Ovary (tissue), 9 donors: ENCODE data around the gene ACER2. TPM values are rescaled to one million over a fixed set of nuclear protein-coding genes. Genes with fewer than 3 reads are reported as not detected.

Source experiments
- DNase-seq, 5 donors: peaks; one replicate each; pipeline ENCODE4 v3.0.0-alpha.2; 2019 to 2020
- H3K27ac ChIP-seq, 2 donors: fragments of 200-600 bp; one replicate each; pipeline versions ENCODE4 v1.5.1 to v1.8.0; 2019 to 2022
- H3K27me3 ChIP-seq: fragments of 200-600 bp; one replicate; pipeline ENCODE4 v1.8.0; 2022
- H3K36me3 ChIP-seq: fragments of 200-600 bp; sonication (generic); one replicate; pipeline ENCODE4 v1.5.1; 2019
- H3K4me1 ChIP-seq: one replicate; pipeline ENCODE4 v1.8.1; 2013; ENCODE audit warnings: mild to moderate bottlenecking, moderate library complexity; ENCODE audit not compliant: insufficient read depth
- H3K4me3 ChIP-seq: fragments of 200-600 bp; sonication (generic); one replicate; pipeline ENCODE4 v1.5.1; 2017
- H3K9me3 ChIP-seq, 2 donors: fragments of 200-600 bp in 1 of 2; sonication (generic) in 1 of 2; one replicate each; pipeline versions ENCODE4 v1.5.1 to v1.8.1; 2013 to 2019; ENCODE audit warnings: mild to moderate bottlenecking in 1 of 2, moderate library complexity in 1 of 2
- EP300 ChIP-seq: sonication (generic); formaldehyde crosslinking; IDR thresholded peaks from one replicate; pipeline ENCODE4 v1.6.1; 2017; ENCODE audit warnings: antibody characterized with exemption
- POLR2A ChIP-seq: fragments of 450-650 bp; IDR thresholded peaks from one replicate; pipeline ENCODE4 v1.6.1; 2017; ENCODE audit warnings: antibody characterized with exemption, mild to moderate bottlenecking, moderate library complexity
- WGBS, 3 donors: extraction: QIAGEN DNeasy Blood & Tissue Kit in 1 of 3; methylation state at CpG; one replicate each; pipeline versions ENCODE4 v1.1.5 to v1.1.7; 2013 to 2017; 5-methylcytosine and 5-hydroxymethylcytosine counted together
- intact Hi-C, 4 donors: fragments of 100-400 bp; cut with DNase I; formaldehyde crosslinking; loops; one replicate each; pipeline versions ENCODE4 v1.11.0 to v1.15.1; 2022 to 2023
- polyA plus RNA-seq, 2 donors: library from polyadenylated mRNA; stranded (reverse); fragments of 200-250 nt in 1 of 2; fragments of 350-450 nt in 1 of 2; fragmentation: Illumina TruSeq in 1 of 2; extraction: RNeasy Lipid Tissue Mini Kit (QIAGEN cat#74804) in 1 of 2; gene quantifications; one replicate each; pipeline ENCODE4 v1.2.3, GENCODE V29; 2013 to 2014
- total RNA-seq, 7 donors: library from RNA; depleted of rRNA in 2 of 7; stranded (reverse); fragments of >200 nt in 2 of 7; fragmentation: NEBNext Ultra II Directional in 3 of 7; extraction: Animal tissue kit (Norgen Biotek cat#: 25700) in 3 of 7; gene quantifications; one replicate each; pipeline versions ENCODE4 v1.1.0 to v1.2.4, GENCODE V29; 2016 to 2023
- TF ChIP-seq, protein P1 (sequence below), 3 donors: fragments of 450-650 bp in 2 of 3; fragments of 200-600 bp in 1 of 3; IDR thresholded peaks; one replicate each; pipeline versions ENCODE4 v1.5.1 to v1.8.0; 2016 to 2022; ENCODE audit warnings: antibody characterized with exemption in 3 of 3, mild to moderate bottlenecking in 1 of 3
- donor health status: DM: no; HTN: no; CAD: no; lungs with moderate emphysema.
- donor health status: DM: no; HTN: no; CAD: no.
- donor health status: Bipolar disorder and iron deficiency.
- donor health status: DM: yes; HTN: yes; CAD: no.
- donor health status: DM: no; HTN: no; CAD: no.
- donor health status: DM: yes; HTN: yes; CAD: no.

Gene ACER2
- total and polyA plus RNA-seq, 9 donors = 0.80 to 10.0 (median 3.0) TPM

DNA sequence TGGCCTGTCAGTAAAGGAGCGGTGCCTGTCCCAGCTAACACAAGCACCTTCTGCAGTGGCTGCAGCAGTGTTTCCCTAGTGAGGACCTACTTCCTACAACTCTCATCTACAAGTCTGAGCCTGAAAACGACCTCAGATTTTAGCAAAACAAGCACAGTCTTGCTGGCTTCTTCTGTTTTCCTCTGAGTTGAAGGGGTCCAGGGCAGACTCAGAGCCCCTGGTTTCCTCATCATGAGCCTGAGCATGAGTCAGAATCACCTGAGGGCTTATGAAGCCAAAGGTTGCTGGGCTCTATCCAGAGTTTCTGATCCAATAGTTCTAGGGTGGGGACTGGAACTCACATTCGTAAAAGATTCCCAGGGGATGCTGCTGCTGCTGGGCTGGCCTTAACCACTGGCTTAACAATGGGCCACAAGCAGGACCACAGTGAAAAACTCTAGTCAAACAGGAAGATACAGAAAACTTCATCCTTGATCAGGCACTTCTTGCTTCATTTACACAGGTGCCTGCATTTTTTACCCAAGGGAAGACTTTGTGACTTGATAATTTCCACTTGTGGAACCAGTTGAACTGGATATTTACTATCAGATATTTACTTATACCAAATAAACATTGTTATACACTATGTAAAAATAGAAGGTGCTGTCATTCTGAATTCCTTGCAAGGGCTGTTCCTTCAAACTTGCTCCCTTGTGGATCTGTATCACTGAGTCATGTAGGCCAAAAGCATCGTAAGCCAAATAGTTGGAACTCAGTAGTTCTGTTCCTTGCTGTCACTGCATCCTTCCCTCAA is 4.3 kb upstream of the ACER2 start:
- Histone ChIP-seq H3K27ac (no peak overlapping the region), H3K27me3 (no peaks in the 10 kb centered on the region), H3K36me3 (no peaks in the 10 kb centered on the region), H3K4me3 (no peak overlapping the region), H3K4me1 (no peaks in the 10 kb centered on the region), H3K9me3 (peaks cover 0 to 3% of the 10 kb centered on the region in 2 donors)
- TF ChIP-seq POLR2A (no peak), EP300 (no peak)
- TF ChIP-seq, protein P1, sequence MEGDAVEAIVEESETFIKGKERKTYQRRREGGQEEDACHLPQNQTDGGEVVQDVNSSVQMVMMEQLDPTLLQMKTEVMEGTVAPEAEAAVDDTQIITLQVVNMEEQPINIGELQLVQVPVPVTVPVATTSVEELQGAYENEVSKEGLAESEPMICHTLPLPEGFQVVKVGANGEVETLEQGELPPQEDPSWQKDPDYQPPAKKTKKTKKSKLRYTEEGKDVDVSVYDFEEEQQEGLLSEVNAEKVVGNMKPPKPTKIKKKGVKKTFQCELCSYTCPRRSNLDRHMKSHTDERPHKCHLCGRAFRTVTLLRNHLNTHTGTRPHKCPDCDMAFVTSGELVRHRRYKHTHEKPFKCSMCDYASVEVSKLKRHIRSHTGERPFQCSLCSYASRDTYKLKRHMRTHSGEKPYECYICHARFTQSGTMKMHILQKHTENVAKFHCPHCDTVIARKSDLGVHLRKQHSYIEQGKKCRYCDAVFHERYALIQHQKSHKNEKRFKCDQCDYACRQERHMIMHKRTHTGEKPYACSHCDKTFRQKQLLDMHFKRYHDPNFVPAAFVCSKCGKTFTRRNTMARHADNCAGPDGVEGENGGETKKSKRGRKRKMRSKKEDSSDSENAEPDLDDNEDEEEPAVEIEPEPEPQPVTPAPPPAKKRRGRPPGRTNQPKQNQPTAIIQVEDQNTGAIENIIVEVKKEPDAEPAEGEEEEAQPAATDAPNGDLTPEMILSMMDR (IDR thresholded peaks at IDR 0.05) = no peak
- no peak for DNase-seq
- intact Hi-C loops = no loop called here
- WGBS, 3 donors = 84 to 89% (median 87%) methylated on average over 4 of the region's 4 CpGs

DNA sequence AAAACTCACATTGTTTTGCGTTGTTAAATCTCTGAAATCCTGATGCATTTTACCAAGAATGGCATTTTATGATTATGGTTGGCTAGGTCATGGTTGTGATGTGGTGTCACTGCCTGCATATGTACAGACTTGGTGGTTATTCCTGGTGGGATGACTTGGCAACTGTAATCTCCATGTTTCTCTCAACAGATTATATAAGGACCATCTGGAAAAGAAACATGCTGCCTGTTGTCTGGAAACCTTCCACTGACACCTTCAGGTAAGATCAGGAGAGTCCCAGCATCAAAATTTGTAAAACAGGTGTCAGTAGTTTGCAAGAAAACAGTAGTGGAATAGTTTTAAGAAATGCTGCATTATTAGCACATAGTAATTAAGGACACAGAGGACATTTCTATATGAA is 3.0 kb upstream of the ACER2 start:
- intact Hi-C loops = no loop called here

DNA sequence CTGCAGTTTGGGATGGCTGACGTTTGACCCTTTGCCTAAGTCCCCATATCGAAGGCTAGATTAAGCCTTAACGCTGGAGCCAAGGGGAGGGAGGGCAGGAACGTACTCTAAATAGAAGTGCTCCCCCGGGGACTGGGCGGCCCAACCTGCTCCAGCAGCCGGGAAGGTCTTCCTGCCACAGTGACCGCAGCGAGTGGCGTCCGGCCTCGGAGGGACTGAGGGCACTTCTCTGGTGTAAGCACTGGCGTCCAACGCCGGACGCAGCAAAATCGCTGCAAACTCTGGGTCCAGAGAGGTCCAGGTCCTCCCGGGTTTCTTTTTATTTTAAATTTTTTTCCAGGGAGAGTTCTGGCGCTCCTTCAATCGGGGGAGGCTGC is 505 bp upstream of the ACER2 start:
- Histone ChIP-seq H3K36me3 (no peaks in the 10 kb centered on the region), H3K4me1 (no peaks in the 10 kb centered on the region), H3K4me3 (peak overlapping the region; percentile 64), H3K27ac (peak overlapping the region; percentile 55 to 63), H3K27me3 (no peaks in the 10 kb centered on the region), H3K9me3 (no peaks in the 10 kb centered on the region)
- WGBS, 3 donors = 2 to 3% (median 3%) methylated on average over 19 to 20 of the region's 20 CpGs
- intact Hi-C loops = no loop called here
- no peak for DNase-seq
- TF ChIP-seq EP300 = no peak
- TF ChIP-seq, protein P1 (IDR thresholded peaks at IDR 0.05) = no peak
- TF ChIP-seq POLR2A = no peak

More for the DNA sequence above, 3.0 kb upstream of the ACER2 start:
- no peaks in the 10 kb centered on the region for H3K36me3 ChIP-seq
- DNase-seq = no peak
- H3K4me3 ChIP-seq = no peak overlapping the region
- no peak overlapping the region for H3K27ac ChIP-seq
- TF ChIP-seq, protein P1 (IDR thresholded peaks at IDR 0.05) = no peak
- TF ChIP-seq EP300 (no peak), POLR2A (no peak)
- WGBS, 3 donors = 67 to 72% (median 68%) methylated on average over 1 of the region's 1 CpG
- H3K9me3 ChIP-seq = peaks cover 0 to 3% of the 10 kb centered on the region in 2 donors
- H3K27me3 ChIP-seq = no peaks in the 10 kb centered on the region
- no peaks in the 10 kb centered on the region for H3K4me1 ChIP-seq

DNA sequence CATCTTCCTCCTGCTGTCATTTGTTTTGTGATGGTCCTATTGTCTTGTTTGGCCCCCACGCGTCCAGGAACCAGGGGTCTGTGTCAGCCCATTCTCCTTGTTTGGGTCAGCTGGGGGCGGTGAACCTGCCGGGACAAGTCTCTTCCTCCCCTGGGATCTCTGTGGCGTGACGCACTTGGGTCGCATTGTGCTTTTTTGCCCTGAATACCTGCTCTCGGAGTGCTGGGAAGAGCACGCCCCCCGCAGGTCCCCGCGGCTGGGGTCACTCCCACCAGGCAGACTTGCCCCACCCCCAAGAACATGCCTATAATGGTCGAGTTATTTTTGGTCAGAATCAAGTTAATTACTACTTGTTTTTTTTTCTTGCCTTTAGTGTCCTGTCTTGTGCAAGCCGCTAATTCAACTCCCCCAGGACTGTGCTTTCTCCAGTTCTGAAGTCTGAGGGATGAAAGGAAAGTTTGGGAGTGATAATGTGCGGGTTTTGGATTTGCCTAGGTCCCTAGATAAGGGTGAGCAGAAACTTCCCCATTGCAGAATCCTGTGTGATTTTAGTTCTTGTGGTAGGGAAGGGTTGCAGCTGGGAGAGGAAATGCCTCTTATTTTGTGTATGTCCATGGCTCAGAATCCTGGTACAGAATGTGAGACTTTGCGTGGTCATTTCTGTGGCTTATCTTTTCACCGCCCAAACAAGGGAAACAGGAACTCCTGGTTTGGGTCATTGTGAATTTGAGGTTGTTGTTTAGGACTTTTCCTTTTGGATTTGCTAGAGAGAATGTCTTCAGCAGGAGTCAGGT is 789 bp downstream of the ACER2 start:
- H3K27ac ChIP-seq = peak overlapping the region; percentile 55 to 68
- TF ChIP-seq EP300 = no peak
- TF ChIP-seq, protein P1 (IDR thresholded peaks at IDR 0.05) = no peak
- TF ChIP-seq POLR2A = no peak
- 1 to 3% (median 2%) methylated on average over 17 of the region's 17 CpGs for WGBS, 3 donors
- no peaks in the 10 kb centered on the region for H3K4me1 ChIP-seq
- peak overlapping the region; percentile 64 for H3K4me3 ChIP-seq
- DNase-seq = peak; percentile 18 to 49 (median 35)
- intact Hi-C loops = no loop called here
- no peaks in the 10 kb centered on the region for H3K27me3 ChIP-seq
- H3K9me3 ChIP-seq = no peaks in the 10 kb centered on the region
- H3K36me3 ChIP-seq = no peaks in the 10 kb centered on the region
